ENCODE data around the gene NOX3. TPM values are rescaled to one million over a fixed set of nuclear protein-coding genes. Genes with fewer than 3 reads are reported as not detected.

The NOX3 gene
- total and polyA plus RNA-seq, 9 of the 15 experiments (the other 6 are each of a cell fraction or from before 2014, with no cell fraction given) = not detected

GRCh38 chr6:155499574-155499973 is 43.9 kb upstream of the NOX3 start (continued):
- TF ChIP-seq ZBTB40 (IDR thresholded peaks at IDR 0.05) (no peak), ZBTB40 (CRISPR knock-in tag; IDR thresholded peaks at IDR 0.05) (no peak)

Data from K562 (cell line).